PC-9 (cell line): ENCODE results near the gene DOCK11. TPM values are rescaled to one million over a fixed set of nuclear protein-coding genes. Genes with fewer than 3 reads are reported as not detected.

ENCODE experiments used
- BruUV-seq: library from RNA; stranded (reverse); fragments of 400-500 nt; replicated peaks from 2 replicates; lab custom pipeline; 2021; lab: Mats Ljungman, UMichigan
- CTCF ChIA-PET: fragments of 300-600 bp; sonication (Branson Sonifier 250); formaldehyde crosslinking; loops from one replicate; lab custom pipeline; 2022; ENCODE audit warnings: antibody characterized with exemption; lab: Charles Lee
- POLR2A ChIA-PET: fragments of 300-600 bp; sonication (Branson Sonifier 250); formaldehyde crosslinking; loops from one replicate; lab custom pipeline; 2022; ENCODE audit warnings: antibody characterized with exemption; ENCODE audit not compliant: unreplicated experiment; lab: Charles Lee
- DNase-seq, 2 experiments: peaks; one replicate each; pipeline versions ENCODE4 v3.0.0 to v3.0.0-alpha.2; 2015 to 2022; ENCODE audit warnings: mixed read lengths in 1 of 2
- H2AFZ ChIP-seq: fragments of 200-600 bp; sonication (generic); 2 replicates; pipeline ENCODE4 v1.8.1; 2017; ENCODE audit warnings: antibody characterized with exemption
- H3F3A ChIP-seq: fragments of 200-600 bp; sonication (generic); 2 replicates; pipeline ENCODE4 v1.8.1; 2017; ENCODE audit warnings: antibody characterized with exemption, mild to moderate bottlenecking, low read depth; ENCODE audit not compliant: insufficient read depth
- H3K27ac ChIP-seq: fragments of 200-600 bp; sonication (generic); 2 replicates; pipeline ENCODE4 v1.6.1; 2016; ENCODE audit warnings: mixed run types
- H3K27me3 ChIP-seq: fragments of 200-600 bp; sonication (generic); 2 replicates; pipeline ENCODE4 v1.6.1; 2016; ENCODE audit warnings: low read depth, mixed run types; ENCODE audit not compliant: insufficient read depth
- H3K36me3 ChIP-seq: fragments of 200-600 bp; sonication (generic); 2 replicates; pipeline ENCODE4 v1.6.1; 2016; ENCODE audit warnings: low read depth, mixed run types
- H3K4me1 ChIP-seq: fragments of 200-600 bp; sonication (generic); replicated peaks from 2 replicates; pipeline ENCODE4 v1.6.1; 2016; ENCODE audit warnings: mixed run types; ENCODE audit not compliant: insufficient read depth
- H3K4me2 ChIP-seq: fragments of 200-600 bp; sonication (generic); 2 replicates; pipeline ENCODE4 v1.6.1; 2017; ENCODE audit warnings: mixed run types
- H3K4me3 ChIP-seq: fragments of 200-600 bp; sonication (generic); 2 replicates; pipeline ENCODE4 v1.6.1; 2016; ENCODE audit warnings: mixed run types
- H3K79me2 ChIP-seq: fragments of 200-600 bp; sonication (generic); 2 replicates; pipeline ENCODE4 v1.6.1; 2017; ENCODE audit warnings: low read depth, mixed run types
- H3K9me2 ChIP-seq: fragments of 200-600 bp; sonication (generic); 2 replicates; pipeline ENCODE4 v1.8.1; 2017; ENCODE audit warnings: mild to moderate bottlenecking; ENCODE audit not compliant: insufficient read depth
- H3K9me3 ChIP-seq: fragments of 200-600 bp; sonication (generic); 2 replicates; pipeline ENCODE4 v1.8.1; 2016; ENCODE audit warnings: low read depth; ENCODE audit not compliant: insufficient read depth
- H4K20me1 ChIP-seq: fragments of 200-600 bp; sonication (generic); 2 replicates; pipeline ENCODE4 v1.8.1; 2017; ENCODE audit not compliant: insufficient read depth
- CTCF ChIP-seq: fragments of 200-600 bp; sonication (generic); conservative IDR thresholded peaks from 2 replicates; pipeline ENCODE4 v1.6.1; 2017; ENCODE audit warnings: mixed run types, antibody characterized with exemption, mild to moderate bottlenecking, moderate library complexity
- EZH2 ChIP-seq: fragments of 200-600 bp; sonication (generic); IDR thresholded peaks from 2 replicates; pipeline ENCODE4 v1.8.0; 2017; ENCODE audit warnings: antibody characterized with exemption, low read depth
- intact Hi-C: fragments of 100-400 bp; cut with micrococcal nuclease; formaldehyde crosslinking; loops from one replicate; pipeline ENCODE4 v1.10.0; 2022; ENCODE audit not compliant: unreplicated experiment
- total RNA-seq: library from RNA; stranded (reverse); gene quantifications from 2 replicates; pipeline ENCODE4 v1.2.3, GENCODE V29; 2021

Gene DOCK11
- total RNA-seq, 1 experiment from 2014 or later = 9.0 TPM

GRCh38 chrX:118694638-118695037 is 199.0 kb downstream of the DOCK11 start:
- H3K4me3 ChIP-seq = no peak overlapping the region

GRCh38 chrX:118698516-118699170 is 203.0 kb downstream of the DOCK11 start:
- Histone ChIP-seq H3K4me2 (no peak overlapping the region), H3K4me3 (no peak overlapping the region), H3K4me1 (no peaks in the 10 kb centered on the region), H3K27ac (no peak overlapping the region), H3K36me3 (no peaks in the 10 kb centered on the region), H2AFZ (no peak overlapping the region), H3K9me2 (no peaks in the 10 kb centered on the region), H3F3A (no peaks in the 10 kb centered on the region), H3K79me2 (no peaks in the 10 kb centered on the region), H4K20me1 (no peaks in the 10 kb centered on the region), H3K9me3 (no peaks in the 10 kb centered on the region), H3K27me3 (no peaks in the 10 kb centered on the region)
- BruUV-seq = no TSS peak
- TF ChIP-seq CTCF (no peak), EZH2 (no peak)
- ChIA-PET CTCF (no interaction called here), POLR2A (no interaction called here)
- DNase-seq = no peak
- intact Hi-C loops = no loop called here

More at GRCh38 chrX:118694638-118695037, 199.0 kb downstream of the DOCK11 start:
- intact Hi-C loops = no loop called here
- ChIA-PET CTCF (interaction anchor here (0.6 kb wide), 1 partner anchor 1324 kb away, joined by 5 read pairs; no protein-coding TSS in a partner anchor), POLR2A (no interaction called here)
- Histone ChIP-seq H4K20me1 (no peaks in the 10 kb centered on the region), H2AFZ (no peak overlapping the region), H3K27me3 (no peaks in the 10 kb centered on the region), H3K4me1 (no peaks in the 10 kb centered on the region), H3K79me2 (no peaks in the 10 kb centered on the region), H3K36me3 (no peaks in the 10 kb centered on the region), H3K9me3 (no peaks in the 10 kb centered on the region), H3F3A (no peaks in the 10 kb centered on the region), H3K4me2 (no peak overlapping the region), H3K9me2 (no peaks in the 10 kb centered on the region), H3K27ac (no peak overlapping the region)
- no TSS peak for BruUV-seq
- no peak for TF ChIP-seq CTCF
- TF ChIP-seq EZH2 = no peak
- no peak for DNase-seq

GRCh38 chrX:118702741-118703140 is 207.1 kb downstream of the DOCK11 start:
- H3F3A ChIP-seq = no peaks in the 10 kb centered on the region
- H3K27ac ChIP-seq = no peak overlapping the region
- DNase-seq = no peak
- intact Hi-C loops = no loop called here
- no TSS peak for BruUV-seq
- no peaks in the 10 kb centered on the region for H3K9me3 ChIP-seq
- no peak for TF ChIP-seq CTCF
- no peak for TF ChIP-seq EZH2
- ChIA-PET CTCF (no interaction called here), POLR2A (no interaction called here)
- H2AFZ ChIP-seq = no peak overlapping the region
- H3K36me3 ChIP-seq = no peaks in the 10 kb centered on the region
- H3K4me2 ChIP-seq = no peak overlapping the region
- H3K79me2 ChIP-seq = no peaks in the 10 kb centered on the region
- no peaks in the 10 kb centered on the region for H3K9me2 ChIP-seq
- H4K20me1 ChIP-seq = no peaks in the 10 kb centered on the region
- no peaks in the 10 kb centered on the region for H3K4me1 ChIP-seq
- no peak overlapping the region for H3K4me3 ChIP-seq
- no peaks in the 10 kb centered on the region for H3K27me3 ChIP-seq
